Fibroblast of skin of right quadriceps (primary cell): ENCODE measurements around the gene UAP1.
A peak's percentile ranks its signal among the peaks of the same experiment; 100 is the strongest.

Experiments used
- DNase-seq: peaks from one replicate; pipeline ENCODE4 v3.0.0-alpha.2; 2013

The UAP1 gene

GRCh38 chr1:162617513-162617912 is 56.0 kb downstream of the UAP1 start:
- no peak for DNase-seq

GRCh38 chr1:162619076-162619475 is 57.6 kb downstream of the UAP1 start:
- no peak for DNase-seq

GRCh38 chr1:162621256-162621655 is 59.7 kb downstream of the UAP1 start:
- DNase-seq, result no peak

GRCh38 chr1:162625679-162626078 is 64.2 kb downstream of the UAP1 start:
- no peak for DNase-seq

- DNase-seq, result peak; percentile 39
Measured at GRCh38 chr1:162626094-162626493, 64.6 kb downstream of the UAP1 start.

GRCh38 chr1:162626761-162627160 is 65.2 kb downstream of the UAP1 start:
- DNase-seq, result no peak

- peak; percentile 42 for DNase-seq
Measured at GRCh38 chr1:162627662-162628296, 66.3 kb downstream of the UAP1 start.

GRCh38 chr1:162629077-162629627 is 67.6 kb downstream of the UAP1 start:
- peak; percentile 73 for DNase-seq

GRCh38 chr1:162629651-162630050 is 68.1 kb downstream of the UAP1 start:
- DNase-seq, result peak; percentile 93

GRCh38 chr1:162631546-162632191 is 70.1 kb downstream of the UAP1 start:
- peak; percentile 81 for DNase-seq

GRCh38 chr1:162632217-162632666 is 70.7 kb downstream of the UAP1 start, which contains the start of gene DDR2:
DDR2 (plus strand) TSS chr1:162632464; CDS start chr1:162719064, 86,600 bp downstream.
- DNase-seq, result peak; percentile 100

- DNase-seq, result no peak
Measured at GRCh38 chr1:162632698-162633080, 71.2 kb downstream of the UAP1 start.

GRCh38 chr1:162633081-162633762 is 71.7 kb downstream of the UAP1 start:
- DNase-seq, result peak; percentile 71

GRCh38 chr1:162635418-162635817 is 73.9 kb downstream of the UAP1 start:
- no peak for DNase-seq

GRCh38 chr1:162639718-162640117 is 78.2 kb downstream of the UAP1 start:
- no peak for DNase-seq

GRCh38 chr1:162641114-162641513 is 79.6 kb downstream of the UAP1 start:
- no peak for DNase-seq

- DNase-seq, result no peak
Measured at GRCh38 chr1:162644986-162645314, 83.4 kb downstream of the UAP1 start.

GRCh38 chr1:162645666-162646065 is 84.1 kb downstream of the UAP1 start:
- DNase-seq, result no peak

GRCh38 chr1:162649583-162649982 is 88.1 kb downstream of the UAP1 start:
- no peak for DNase-seq
